H1 (cell line): Measurements from ENCODE around the gene NPR1. TPM values are rescaled to one million over a fixed set of nuclear protein-coding genes. Genes with fewer than 3 reads are reported as not detected.

ENCODE experiments used
- ASH2L ChIP-seq: fragments of 200-600, 300-600 bp; sonication (generic); IDR thresholded peaks from one replicate; pipeline ENCODE4 v1.7.1; 2017; ENCODE audit warnings: low read length
- CBX5 ChIP-seq: fragments of 300-800, 300-1000 bp; sonication (generic); IDR thresholded peaks from 2 replicates; pipeline ENCODE4 v1.7.1; 2016; ENCODE audit warnings: antibody characterized with exemption, low read length, low read depth
- EGR1 ChIP-seq: IDR thresholded peaks from 2 replicates; pipeline ENCODE4 v1.6.1; 2011; ENCODE audit warnings: low read depth, low read length, borderline replicate concordance
- KDM4A ChIP-seq: IDR thresholded peaks from one replicate; pipeline ENCODE4 v1.7.1; 2012; ENCODE audit warnings: low read depth, mild to moderate bottlenecking, moderate library complexity, low read length, inconsistent platforms; ENCODE audit not compliant: severe bottlenecking
- TAF1 ChIP-seq: IDR thresholded peaks from 2 replicates; pipeline ENCODE4 v1.6.1; 2011; ENCODE audit warnings: mild to moderate bottlenecking, low read depth, low read length
- polyA plus RNA-seq, 7 experiments: library from polyadenylated mRNA; depleted of rRNA in 3 of 7; stranded (reverse) in 5 of 7; unstranded in 2 of 7; fragments of >200 nt in 5 of 7; fragments of 200-250 nt in 2 of 7; gene quantifications; 1 replicate in 5 of 7; 2 replicates in 1 of 7; 4 replicates in 1 of 7; pipeline versions ENCODE4 v1.2.1 to v1.2.3, GENCODE V29; 2011 to 2013; ENCODE audit warnings: missing spikeins in 2 of 7, mixed read lengths in 2 of 7
- total RNA-seq: library from RNA; stranded (reverse); fragmentation: NEBNext Ultra II Directional; extraction: Animal tissue kit (Norgen Biotek cat#: 25700); gene quantifications from 2 replicates; pipeline ENCODE4 v1.2.1, GENCODE V29; 2021

The NPR1 gene
- total and polyA plus RNA-seq, 2 of the 8 experiments (the other 6 are each of a cell fraction or from before 2014, with no cell fraction given): 11.7 to 13.2 TPM

DNA sequence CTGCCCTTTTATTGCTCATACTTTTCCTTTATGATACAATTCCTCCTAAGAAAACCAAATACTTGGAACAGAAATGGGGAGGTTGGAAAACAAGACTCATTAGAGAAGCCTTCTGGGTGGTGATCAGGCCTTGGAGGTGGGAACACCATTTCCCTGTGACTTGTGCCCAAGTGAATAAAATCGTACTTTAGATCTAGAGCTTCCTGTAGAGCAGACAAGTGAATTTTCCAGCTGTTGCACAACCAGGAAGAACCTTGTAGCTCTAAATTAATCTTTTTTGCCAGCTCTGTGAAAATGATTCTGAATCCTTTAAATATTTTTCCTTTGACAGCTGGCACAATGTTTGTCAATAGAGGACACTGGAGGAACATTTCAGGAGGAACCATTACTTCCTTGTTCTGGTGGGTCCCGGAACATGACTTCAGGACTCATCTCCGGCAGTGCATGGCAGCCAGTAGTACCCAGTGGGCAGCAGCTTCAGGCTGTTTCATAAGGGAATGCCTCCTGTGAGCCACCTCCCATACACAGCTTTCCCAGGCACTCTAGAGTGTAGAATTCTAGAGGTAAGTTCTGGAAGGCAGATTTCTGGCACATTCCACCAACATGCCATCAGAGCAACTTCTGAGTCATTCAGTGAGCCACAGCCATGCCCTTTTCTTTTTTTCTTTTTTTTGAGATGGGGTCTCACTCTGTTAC, 25.5 kb upstream of the NPR1 start (continued):
- TF ChIP-seq CBX5 (no peak), ASH2L (no peak), TAF1 (no peak), KDM4A (no peak), EGR1 (no peak)
